AG04449 (cell line): ENCODE data around the gene HAPSTR1.
"Not testable (repeated sequence)": the region's sequence is repeated elsewhere in the genome, so short reads cannot be mapped to it uniquely, and the experiment has no call there.

Source experiments
- CTCF ChIA-PET: fragments of 350-600 bp; formaldehyde crosslinking; extraction: SDS; loops from one replicate; lab custom pipeline; 2021; ENCODE audit warnings: antibody characterized with exemption; lab: Yijun Ruan, JAX
- POLR2A ChIA-PET: fragments of 400-600, 350-600 bp; formaldehyde crosslinking; extraction: SDS; loops from one replicate; lab custom pipeline; 2020; ENCODE audit warnings: antibody characterized with exemption, inconsistent platforms; lab: Yijun Ruan, JAX
- DNase-seq: peaks from one replicate; pipeline ENCODE4 v3.0.0-alpha.2; 2010; ENCODE audit warnings: low read depth, low spot score
- H3K4me3 ChIP-seq: 2 replicates; pipeline ENCODE4 v1.5.1; 2011; ENCODE audit warnings: low read depth, mild to moderate bottlenecking, control low read depth, low read length
- CTCF ChIP-seq: IDR thresholded peaks from one replicate; pipeline ENCODE4 v1.5.1; 2011; ENCODE audit warnings: mild to moderate bottlenecking, moderate library complexity, low read length, control low read depth, inconsistent platforms; ENCODE audit not compliant: insufficient read depth; ENCODE audit errors: missing control alignments

Gene HAPSTR1

GRCh38 chr16:9077091-9077809 is 14.2 kb upstream of the HAPSTR1 start:
- ChIA-PET POLR2A (interaction anchor here (1.2 to 2.0 kb wide), 4 partner anchors 14 to 29 kb away, joined by 5 to 21 read pairs (median 6); partner anchors contain the start of gene HAPSTR1), CTCF (interaction anchor here (0.7 to 2.1 kb wide), 8 partner anchors 9 to 69 kb away, joined by 3 to 9 read pairs (median 5); partner anchors contain the start of gene HAPSTR1)
- no peak for TF ChIP-seq CTCF
- no peak overlapping the region for H3K4me3 ChIP-seq
- DNase-seq, result peak; percentile 69

- not testable (repeated sequence) for DNase-seq, H3K4me3 ChIP-seq
- POLR2A ChIA-PET, result interaction anchor here (1.6 kb wide), 1 partner anchor 13 kb away, joined by 7 read pairs; the partner anchor contains the start of gene HAPSTR1
- CTCF ChIA-PET, result interaction anchor here (1.3 to 2.1 kb wide), 5 partner anchors 11 to 70 kb away, joined by 4 to 8 read pairs (median 6); partner anchors contain the start of gene HAPSTR1
Observed at GRCh38 chr16:9078467-9079429, 12.7 kb upstream of the HAPSTR1 start.

- DNase-seq, result no peak
- H3K4me3 ChIP-seq, result no peak overlapping the region
- POLR2A ChIA-PET, result interaction anchor here (1.6 kb wide), 1 partner anchor 12 kb away, joined by 7 read pairs; the partner anchor contains the start of gene HAPSTR1
- CTCF ChIA-PET, result no interaction called here
- TF ChIP-seq CTCF, result no peak
Observed at GRCh38 chr16:9079430-9079812, 12.0 kb upstream of the HAPSTR1 start.

- POLR2A ChIA-PET, result no interaction called here
- CTCF ChIA-PET, result interaction anchor here (1.3 kb wide), 1 partner anchor 54 kb away, joined by 3 read pairs; no protein-coding TSS in a partner anchor
- no peak overlapping the region for H3K4me3 ChIP-seq
- DNase-seq, result no peak
- no peak for TF ChIP-seq CTCF
Observed at GRCh38 chr16:9081158-9081557, 10.3 kb upstream of the HAPSTR1 start.

- no peak for DNase-seq
- no peak overlapping the region for H3K4me3 ChIP-seq
- POLR2A ChIA-PET, result no interaction called here
- TF ChIP-seq CTCF, result no peak
- CTCF ChIA-PET, result no interaction called here
Observed at GRCh38 chr16:9081843-9082242, 9.6 kb upstream of the HAPSTR1 start.

- ChIA-PET POLR2A (no interaction called here), CTCF (no interaction called here)
- TF ChIP-seq CTCF, result no peak
- H3K4me3 ChIP-seq, result no peak overlapping the region
- no peak for DNase-seq
Observed at GRCh38 chr16:9082422-9082821, 9.0 kb upstream of the HAPSTR1 start.

GRCh38 chr16:9087733-9088132 is 3.7 kb upstream of the HAPSTR1 start:
- H3K4me3 ChIP-seq, DNase-seq, POLR2A ChIA-PET: not testable (repeated sequence)
- CTCF ChIA-PET, result interaction anchor here (1.4 kb wide), 1 partner anchor 79 kb away, joined by 9 read pairs; no protein-coding TSS in a partner anchor
